Measurements from ENCODE around the gene SPON1.

Gene SPON1

GRCh38 chr11:14186046-14186775 lies 223.7 kb downstream of the SPON1 start:
- no peak for DNase-seq (ENCODE audit: low read depth)

GRCh38 chr11:14189874-14190273 lies 227.4 kb downstream of the SPON1 start:
- no peak for DNase-seq (ENCODE audit: low read depth)

- no peak for DNase-seq (ENCODE audit: low read depth)
These were observed 228.7 kb downstream of the SPON1 start for GRCh38 chr11:14190992-14191778.

- no peak for DNase-seq (ENCODE audit: low read depth)
These were observed 231.1 kb downstream of the SPON1 start for GRCh38 chr11:14193644-14194043.

GRCh38 chr11:14202251-14203196 lies 240.0 kb downstream of the SPON1 start:
- DNase-seq (ENCODE audit: low read depth) = no peak

- no peak for DNase-seq (ENCODE audit: low read depth)
These were observed 240.8 kb downstream of the SPON1 start for GRCh38 chr11:14203321-14203720.

GRCh38 chr11:14212986-14213385 lies 250.5 kb downstream of the SPON1 start:
- DNase-seq (ENCODE audit: low read depth) = no peak

GRCh38 chr11:14218728-14219127 lies 256.2 kb downstream of the SPON1 start:
- no peak for DNase-seq (ENCODE audit: low read depth)

GRCh38 chr11:14223636-14224288 lies 261.2 kb downstream of the SPON1 start:
- no peak for DNase-seq (ENCODE audit: low read depth)

GRCh38 chr11:14224395-14224794 lies 261.9 kb downstream of the SPON1 start:
- DNase-seq (ENCODE audit: low read depth) = no peak

GRCh38 chr11:14225666-14226065 lies 263.1 kb downstream of the SPON1 start:
- no peak for DNase-seq (ENCODE audit: low read depth)

- DNase-seq (ENCODE audit: low read depth) = no peak
These were observed 265.8 kb downstream of the SPON1 start for GRCh38 chr11:14228356-14228755.

GRCh38 chr11:14229472-14229871 lies 266.9 kb downstream of the SPON1 start:
- DNase-seq (ENCODE audit: low read depth) = no peak

- DNase-seq (ENCODE audit: low read depth) = no peak
These were observed 267.9 kb downstream of the SPON1 start for GRCh38 chr11:14230407-14230806.

GRCh38 chr11:14232652-14233051 lies 270.1 kb downstream of the SPON1 start:
- DNase-seq (ENCODE audit: low read depth) = no peak

- no peak for DNase-seq (ENCODE audit: low read depth)
These were observed 271.9 kb downstream of the SPON1 start for GRCh38 chr11:14234446-14234845.

- no peak for DNase-seq (ENCODE audit: low read depth)
These were observed 273.2 kb downstream of the SPON1 start for GRCh38 chr11:14235701-14236100.

GRCh38 chr11:14237444-14237961 lies 275.0 kb downstream of the SPON1 start:
- no peak for DNase-seq (ENCODE audit: low read depth)

GRCh38 chr11:14240221-14240620 lies 277.7 kb downstream of the SPON1 start:
- no peak for DNase-seq (ENCODE audit: low read depth)

- no peak for DNase-seq (ENCODE audit: low read depth)
These were observed 278.4 kb downstream of the SPON1 start for GRCh38 chr11:14240951-14241350.

GRCh38 chr11:14242187-14242586 lies 279.7 kb downstream of the SPON1 start:
- no peak for DNase-seq (ENCODE audit: low read depth)

GRCh38 chr11:14242733-14243132 lies 280.2 kb downstream of the SPON1 start:
- no peak for DNase-seq (ENCODE audit: low read depth)

Data from stimulated activated CD8-positive, alpha-beta memory T cell treated with anti-CD3 and anti-CD28 coated beads, Interleukin-15, amount 100 ng/mL, for 24 hours (primary cell).